ENCODE measurements around the gene TBCK.
"Not testable (repeated sequence)": the region's sequence is repeated elsewhere in the genome, so short reads cannot be mapped to it uniquely, and the experiment has no call there.

The TBCK gene

GRCh38 chr4:106132045-106132444 is 184.0 kb downstream of the TBCK start:
- no peaks in the 10 kb centered on the region for H3F3A ChIP-seq (ENCODE audit: insufficient read depth, low read length)
- H3K4me3 ChIP-seq (ENCODE audit: low read depth, low read length, poor library complexity, severe bottlenecking) = no peak overlapping the region
- no peaks in the 10 kb centered on the region for H3K36me3 ChIP-seq (ENCODE audit: insufficient read depth, low read length)
- no peak overlapping the region for H2AFZ ChIP-seq (ENCODE audit: low read length)
- H3K9me2 ChIP-seq (ENCODE audit: low read depth, low read length) = no peaks in the 10 kb centered on the region
- H3K4me1 ChIP-seq (ENCODE audit: insufficient read depth, low read length, severe bottlenecking) = no peaks in the 10 kb centered on the region
- no peak overlapping the region for H3K27ac ChIP-seq (ENCODE audit: low read depth, low read length, poor library complexity, severe bottlenecking)
- H4K20me1 ChIP-seq (ENCODE audit: insufficient read depth, low read length) = no peaks in the 10 kb centered on the region
- H3K9ac ChIP-seq (ENCODE audit: low read length) = no peak overlapping the region
- H3K27me3 ChIP-seq (ENCODE audit: insufficient read depth, low read length) = no peaks in the 10 kb centered on the region
- H3K4me2 ChIP-seq (ENCODE audit: low read length) = no peak overlapping the region
- 0 out of 2 replicates have a peak, but pooled peaks cover 4% of the 10 kb centered on the region for H3K9me3 ChIP-seq (ENCODE audit: low read length)
- H3K79me2 ChIP-seq (ENCODE audit: insufficient read depth, low read length) = no peaks in the 10 kb centered on the region
- TF ChIP-seq EZH2 (IDR thresholded peaks at IDR 0.05; ENCODE audit: borderline replicate concordance, low read length) = no peak
- TF ChIP-seq CTCF (IDR thresholded peaks at IDR 0.05; ENCODE audit: low read length) = no peak

GRCh38 chr4:106126062-106126461 is 189.9 kb downstream of the TBCK start:
- no peaks in the 10 kb centered on the region for H3K36me3 ChIP-seq (ENCODE audit: insufficient read depth, low read length)
- H3K79me2 ChIP-seq (ENCODE audit: insufficient read depth, low read length) = no peaks in the 10 kb centered on the region
- H3K27ac ChIP-seq (ENCODE audit: low read depth, low read length, poor library complexity, severe bottlenecking) = no peak overlapping the region
- no peaks in the 10 kb centered on the region for H3F3A ChIP-seq (ENCODE audit: insufficient read depth, low read length)
- H3K9me2 ChIP-seq (ENCODE audit: low read depth, low read length) = no peaks in the 10 kb centered on the region
- H3K4me1 ChIP-seq (ENCODE audit: insufficient read depth, low read length, severe bottlenecking) = no peaks in the 10 kb centered on the region
- H4K20me1 ChIP-seq (ENCODE audit: insufficient read depth, low read length) = no peaks in the 10 kb centered on the region
- H3K27me3 ChIP-seq (ENCODE audit: insufficient read depth, low read length) = no peaks in the 10 kb centered on the region
- no peak overlapping the region for H3K9ac ChIP-seq (ENCODE audit: low read length)
- TF ChIP-seq EZH2 (IDR thresholded peaks at IDR 0.05; ENCODE audit: borderline replicate concordance, low read length) (no peak), CTCF (IDR thresholded peaks at IDR 0.05; ENCODE audit: low read length) (no peak)
- H2AFZ ChIP-seq (ENCODE audit: low read length) = no peak overlapping the region
- H3K4me3 ChIP-seq (ENCODE audit: low read depth, low read length, poor library complexity, severe bottlenecking) = no peak overlapping the region
- no peaks in the 10 kb centered on the region for H3K9me3 ChIP-seq (ENCODE audit: low read length)
- no peak overlapping the region for H3K4me2 ChIP-seq (ENCODE audit: low read length)

GRCh38 chr4:106119949-106120555 is 196.0 kb downstream of the TBCK start:
- not testable (repeated sequence) for H3K9me2 ChIP-seq (ENCODE audit: low read depth, low read length); H3K27me3 ChIP-seq (ENCODE audit: insufficient read depth, low read length); H3K9ac ChIP-seq (ENCODE audit: low read length)

GRCh38 chr4:106116025-106116424 is 200.0 kb downstream of the TBCK start:
- no peaks in the 10 kb centered on the region; the same call in 1 of the 2 replicates for H3F3A ChIP-seq (ENCODE audit: insufficient read depth, low read length)
- H3K4me3 ChIP-seq (ENCODE audit: low read depth, low read length, poor library complexity, severe bottlenecking) = no peak overlapping the region
- H3K36me3 ChIP-seq (ENCODE audit: insufficient read depth, low read length) = peaks cover 4% of the 10 kb centered on the region; the same call in 1 of the 2 replicates
- no peak overlapping the region for H3K27ac ChIP-seq (ENCODE audit: low read depth, low read length, poor library complexity, severe bottlenecking)
- TF ChIP-seq EZH2 (IDR thresholded peaks at IDR 0.05; ENCODE audit: borderline replicate concordance, low read length) = no peak
- no peak overlapping the region for H2AFZ ChIP-seq (ENCODE audit: low read length)
- no peak overlapping the region for H3K9ac ChIP-seq (ENCODE audit: low read length)
- no peaks in the 10 kb centered on the region for H4K20me1 ChIP-seq (ENCODE audit: insufficient read depth, low read length)
- H3K4me2 ChIP-seq (ENCODE audit: low read length) = no peak overlapping the region
- no peaks in the 10 kb centered on the region for H3K27me3 ChIP-seq (ENCODE audit: insufficient read depth, low read length)
- H3K4me1 ChIP-seq (ENCODE audit: insufficient read depth, low read length, severe bottlenecking) = no peaks in the 10 kb centered on the region
- H3K9me3 ChIP-seq (ENCODE audit: low read length) = no peaks in the 10 kb centered on the region
- no peaks in the 10 kb centered on the region for H3K79me2 ChIP-seq (ENCODE audit: insufficient read depth, low read length)
- H3K9me2 ChIP-seq (ENCODE audit: low read depth, low read length) = no peaks in the 10 kb centered on the region

More at GRCh38 chr4:106119949-106120555, 196.0 kb downstream of the TBCK start:
- H2AFZ ChIP-seq (ENCODE audit: low read length); H3K27ac ChIP-seq (ENCODE audit: low read depth, low read length, poor library complexity, severe bottlenecking); H3K36me3 ChIP-seq (ENCODE audit: insufficient read depth, low read length); H3K9me3 ChIP-seq (ENCODE audit: low read length); H4K20me1 ChIP-seq (ENCODE audit: insufficient read depth, low read length); H3K79me2 ChIP-seq (ENCODE audit: insufficient read depth, low read length); H3K4me1 ChIP-seq (ENCODE audit: insufficient read depth, low read length, severe bottlenecking); H3K4me3 ChIP-seq (ENCODE audit: low read depth, low read length, poor library complexity, severe bottlenecking); H3F3A ChIP-seq (ENCODE audit: insufficient read depth, low read length); H3K4me2 ChIP-seq (ENCODE audit: low read length): not testable (repeated sequence)
